H9 (cell line): Measurements from ENCODE around the gene MBD2. TPM values are rescaled to one million over a fixed set of nuclear protein-coding genes. Genes with fewer than 3 reads are reported as not detected.

Source experiments
- DNase-seq: peaks from one replicate; pipeline ENCODE4 v3.0.0-alpha.2; 2017
- H2AFZ ChIP-seq: one replicate; pipeline ENCODE4 v1.6.1; 2013; ENCODE audit warnings: mild to moderate bottlenecking, low read length, control low read depth, moderate library complexity
- H2AK5ac ChIP-seq: 2 replicates; pipeline ENCODE4 v1.6.1; 2013; ENCODE audit warnings: low read length, control low read depth, mixed read lengths; ENCODE audit not compliant: insufficient read length
- H2BK120ac ChIP-seq: one replicate; pipeline ENCODE4 v1.6.1; 2013; ENCODE audit warnings: low read depth, mild to moderate bottlenecking, low read length, control low read depth, inconsistent platforms; ENCODE audit not compliant: poor library complexity, severe bottlenecking
- H2BK12ac ChIP-seq: 2 replicates; pipeline ENCODE4 v1.6.1; 2013; ENCODE audit warnings: low read length, control low read depth, mixed read lengths, low read depth; ENCODE audit not compliant: insufficient read length
- H2BK15ac ChIP-seq: 2 replicates; pipeline ENCODE4 v1.6.1; 2013; ENCODE audit warnings: low read depth, low read length, control low read depth
- H2BK20ac ChIP-seq: one replicate; pipeline ENCODE4 v1.6.1; 2013; ENCODE audit warnings: low read depth, mild to moderate bottlenecking, low read length, control low read depth, inconsistent platforms; ENCODE audit not compliant: poor library complexity, severe bottlenecking
- H2BK5ac ChIP-seq: 2 replicates; pipeline ENCODE4 v1.6.1; 2013; ENCODE audit warnings: low read length, control low read depth, mixed read lengths; ENCODE audit not compliant: insufficient read length
- H3K14ac ChIP-seq: 2 replicates; pipeline ENCODE4 v1.6.1; 2013; ENCODE audit warnings: low read length, control low read depth; ENCODE audit not compliant: insufficient read depth
- H3K18ac ChIP-seq: 2 replicates; pipeline ENCODE4 v1.6.1; 2013; ENCODE audit warnings: low read depth, mild to moderate bottlenecking, mixed read lengths, low read length, control low read depth; ENCODE audit not compliant: insufficient read length
- H3K23ac ChIP-seq: 2 replicates; pipeline ENCODE4 v1.6.1; 2013; ENCODE audit warnings: low read length, control low read depth, mixed read lengths, low read depth; ENCODE audit not compliant: insufficient read length
- H3K23me2 ChIP-seq: 2 replicates; pipeline ENCODE4 v1.6.1; 2013; ENCODE audit warnings: low read depth, mild to moderate bottlenecking, mixed read lengths, low read length, control low read depth; ENCODE audit not compliant: insufficient read length, poor library complexity, severe bottlenecking
- H3K27ac ChIP-seq: 2 replicates; pipeline ENCODE4 v1.5.1; 2013; ENCODE audit warnings: low read length, control low read depth, mixed read lengths, low read depth; ENCODE audit not compliant: insufficient read length
- H3K27me3 ChIP-seq: 2 replicates; pipeline ENCODE4 v1.6.1; 2013; ENCODE audit warnings: low read length, control low read depth, inconsistent platforms; ENCODE audit not compliant: insufficient read depth
- H3K4ac ChIP-seq: 2 replicates; pipeline ENCODE4 v1.6.1; 2013; ENCODE audit warnings: low read depth, mild to moderate bottlenecking, control low read depth, inconsistent platforms, low read length, moderate library complexity
- H3K4me1 ChIP-seq: 2 replicates; pipeline ENCODE4 v1.6.1; 2013; ENCODE audit warnings: low read length, control low read depth, inconsistent platforms; ENCODE audit not compliant: insufficient read depth
- H3K4me2 ChIP-seq: 2 replicates; pipeline ENCODE4 v1.6.1; 2013; ENCODE audit warnings: low read length, control low read depth, mixed read lengths; ENCODE audit not compliant: insufficient read length, insufficient read depth
- H3K56ac ChIP-seq: 2 replicates; pipeline ENCODE4 v1.6.1; 2013; ENCODE audit warnings: low read depth, mild to moderate bottlenecking, mixed read lengths, low read length, control low read depth; ENCODE audit not compliant: insufficient read length
- H3K79me1 ChIP-seq: 2 replicates; pipeline ENCODE4 v1.6.1; 2013; ENCODE audit warnings: low read depth, mild to moderate bottlenecking, moderate library complexity, low read length, control low read depth, inconsistent platforms; ENCODE audit not compliant: insufficient read depth, poor library complexity, severe bottlenecking
- H3K79me2 ChIP-seq: 2 replicates; pipeline ENCODE4 v1.6.1; 2013; ENCODE audit warnings: low read length, control low read depth, inconsistent platforms; ENCODE audit not compliant: insufficient read depth
- H3K9ac ChIP-seq: 2 replicates; pipeline ENCODE4 v1.6.1; 2013; ENCODE audit warnings: low read length, control low read depth, mixed read lengths; ENCODE audit not compliant: insufficient read length; ENCODE audit errors: extremely low read depth
- H3K9me3 ChIP-seq: one replicate; pipeline ENCODE4 v1.6.1; 2013; ENCODE audit warnings: low read depth, low read length, inconsistent platforms; ENCODE audit not compliant: control insufficient read depth
- H3T11ph ChIP-seq: one replicate; pipeline ENCODE4 v1.6.1; 2013; ENCODE audit warnings: mild to moderate bottlenecking, low read length, control low read depth, inconsistent platforms
- H4K20me1 ChIP-seq: one replicate; pipeline ENCODE4 v1.6.1; 2013; ENCODE audit not compliant: control insufficient read depth, insufficient read length, insufficient read depth
- H4K5ac ChIP-seq: 2 replicates; pipeline ENCODE4 v1.6.1; 2013; ENCODE audit warnings: low read depth, mild to moderate bottlenecking, mixed read lengths, low read length, control low read depth; ENCODE audit not compliant: insufficient read length
- H4K8ac ChIP-seq: replicated peaks from 2 replicates; pipeline ENCODE4 v1.6.1; 2013; ENCODE audit warnings: low read length, control low read depth, mixed read lengths, low read depth; ENCODE audit not compliant: insufficient read length
- H4K91ac ChIP-seq: 2 replicates; pipeline ENCODE4 v1.6.1; 2013; ENCODE audit warnings: low read depth, mild to moderate bottlenecking, moderate library complexity, mixed read lengths, low read length, control low read depth; ENCODE audit not compliant: insufficient read length
- H3K27ac Mint-ChIP-seq, 3 experiments: 2 replicates in 2 of 3; 3 replicates in 1 of 3; pipeline ENCODE4 v1.8.0; 2020 to 2021; ENCODE audit warnings: mixed read lengths in 3 of 3, mild to moderate bottlenecking in 1 of 3, moderate library complexity in 1 of 3
- H3K27me3 Mint-ChIP-seq: 2 replicates; pipeline ENCODE4 v1.8.0; 2021; ENCODE audit warnings: low read depth, mild to moderate bottlenecking, moderate library complexity, mixed read lengths
- H3K36me3 Mint-ChIP-seq, 3 experiments: 2 replicates in 2 of 3; 3 replicates in 1 of 3; pipeline ENCODE4 v1.8.0; 2020 to 2021; ENCODE audit warnings: low read depth in 3 of 3, mixed read lengths in 3 of 3; ENCODE audit not compliant: insufficient read depth in 1 of 3
- H3K4me1 Mint-ChIP-seq, 2 experiments: 2 replicates each; pipeline ENCODE4 v1.8.0; 2020; ENCODE audit warnings: mixed read lengths in 2 of 2
- H3K4me3 Mint-ChIP-seq, 2 experiments: 2 replicates in 1 of 2; 3 replicates in 1 of 2; pipeline ENCODE4 v1.8.0; 2020 to 2021; ENCODE audit warnings: mild to moderate bottlenecking in 2 of 2, mixed read lengths in 2 of 2, moderate library complexity in 1 of 2
- H3K9me3 Mint-ChIP-seq, 2 experiments: 2 replicates in 1 of 2; 3 replicates in 1 of 2; pipeline ENCODE4 v1.8.0; 2020; ENCODE audit warnings: mild to moderate bottlenecking in 2 of 2, mixed read lengths in 2 of 2, moderate library complexity in 1 of 2
- CTCF ChIP-seq: fragments of 200-600 bp; sonication (generic); conservative IDR thresholded peaks from 3 replicates; pipeline ENCODE4 v1.8.0; 2021; ENCODE audit warnings: antibody characterized with exemption, mild to moderate bottlenecking
- WGBS: extraction: QIAGEN DNeasy Blood & Tissue Kit; methylation state at CpG from one replicate; pipeline ENCODE4 v1.1.7; 2013; ENCODE audit warnings: missing lambda C conversion rate, low lambda C conversion rate, mixed read lengths; ENCODE audit not compliant: insufficient read length; ENCODE audit errors: extremely low coverage; 5-methylcytosine and 5-hydroxymethylcytosine counted together
- total RNA-seq: library from RNA; stranded (reverse); gene quantifications from 2 replicates; pipeline ENCODE4 v1.2.1, GENCODE V29; 2021

Gene MBD2
- total RNA-seq, 1 experiment from 2014 or later = 34.0 TPM

GRCh38 chr18:54154231-54154630 is 70.2 kb downstream of the MBD2 start:
- H3K56ac ChIP-seq = no peak overlapping the region
- no peaks in the 10 kb centered on the region for H3K9me3 ChIP-seq
- H3K27ac ChIP-seq = no peak overlapping the region
- no peak overlapping the region for H3K14ac ChIP-seq
- Mint-ChIP-seq H3K4me3 (no peak overlapping the region), H3K4me1 (peaks cover 15 to 17% of the 10 kb centered on the region in 2 experiments), H3K36me3 (no peaks in the 10 kb centered on the region), H3K9me3 (no peaks in the 10 kb centered on the region), H3K27me3 (no peaks in the 10 kb centered on the region), H3K27ac (no peak overlapping the region)
- H3K18ac ChIP-seq = no peak overlapping the region
- H3K27me3 ChIP-seq = no peaks in the 10 kb centered on the region
- TF ChIP-seq CTCF = no peak
- no peak overlapping the region for H2AFZ ChIP-seq
- no peak overlapping the region for H2BK15ac ChIP-seq
- no peak overlapping the region for H2BK20ac ChIP-seq
- no peak for DNase-seq
- WGBS = no CpG with 5 or more reads among the region's 4 CpGs
- H4K20me1 ChIP-seq = peaks cover 2% of the 10 kb centered on the region
- no peak overlapping the region for H3K4ac ChIP-seq
- H3K4me2 ChIP-seq = no peak overlapping the region
- no peak overlapping the region for H4K91ac ChIP-seq
- H4K8ac ChIP-seq = no peak overlapping the region
- no peaks in the 10 kb centered on the region for H3K23me2 ChIP-seq
- H3K9ac ChIP-seq = no peak overlapping the region
- H2BK5ac ChIP-seq = no peak overlapping the region
- H3K23ac ChIP-seq = no peak overlapping the region
- no peak overlapping the region for H4K5ac ChIP-seq
- H2BK120ac ChIP-seq = no peak overlapping the region
- no peak overlapping the region for H2AK5ac ChIP-seq
- no peaks in the 10 kb centered on the region for H3K79me2 ChIP-seq
- no peak overlapping the region for H2BK12ac ChIP-seq
- no peak overlapping the region for H3T11ph ChIP-seq
- no peaks in the 10 kb centered on the region; the same call in 1 of the 2 replicates for H3K4me1 ChIP-seq
- no peaks in the 10 kb centered on the region for H3K79me1 ChIP-seq
